ENCODE results near the gene CCDC177.
"Not testable (repeated sequence)": the region's sequence is repeated elsewhere in the genome, so short reads cannot be mapped to it uniquely, and the experiment has no call there.

CCDC177 gene

DNA sequence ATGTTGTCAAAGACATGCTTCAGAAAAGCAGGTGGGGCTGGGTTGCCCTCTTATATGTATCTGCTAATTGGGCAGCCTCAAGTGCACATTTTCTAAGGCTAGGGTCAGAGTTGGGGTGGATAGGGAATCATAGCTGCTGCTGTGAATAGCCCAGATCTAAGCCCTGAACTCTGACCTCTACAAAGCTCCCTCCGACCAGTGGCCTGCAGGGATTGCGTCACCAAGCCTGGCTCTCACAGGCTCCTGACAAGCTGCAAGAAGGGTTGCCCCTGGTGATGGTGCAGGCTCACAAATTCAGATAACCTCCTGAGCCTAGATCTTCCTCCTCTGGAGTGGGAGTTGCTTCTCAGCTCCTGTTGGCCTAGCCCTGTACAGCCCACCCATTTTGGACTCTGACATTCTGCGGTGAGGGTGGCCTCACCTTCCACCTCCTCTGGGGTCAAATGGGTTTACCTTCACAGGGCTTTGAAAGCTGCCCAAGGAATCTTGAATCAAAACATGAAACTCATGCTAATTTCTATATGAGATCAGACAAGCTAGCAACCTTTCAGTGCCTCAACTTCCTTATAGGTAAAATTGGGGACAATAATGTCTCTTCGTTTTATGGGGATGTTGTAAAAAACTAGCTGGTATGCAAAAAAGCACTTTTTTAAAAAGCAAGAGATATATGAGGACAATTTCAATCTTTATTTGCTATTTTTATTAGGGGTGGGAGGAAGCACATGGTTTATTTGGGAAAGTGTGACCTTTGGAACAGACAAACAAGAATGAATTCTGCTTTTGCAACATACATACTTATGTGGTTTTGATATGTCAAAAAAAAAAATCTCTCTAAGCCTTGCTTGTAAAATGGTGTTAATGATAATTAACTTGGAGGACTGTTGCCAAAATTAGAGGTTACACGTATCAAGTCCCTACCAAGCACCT lies 31.9 kb upstream of the CCDC177 start:
- H3K27ac ChIP-seq = no peak overlapping the region

DNA sequence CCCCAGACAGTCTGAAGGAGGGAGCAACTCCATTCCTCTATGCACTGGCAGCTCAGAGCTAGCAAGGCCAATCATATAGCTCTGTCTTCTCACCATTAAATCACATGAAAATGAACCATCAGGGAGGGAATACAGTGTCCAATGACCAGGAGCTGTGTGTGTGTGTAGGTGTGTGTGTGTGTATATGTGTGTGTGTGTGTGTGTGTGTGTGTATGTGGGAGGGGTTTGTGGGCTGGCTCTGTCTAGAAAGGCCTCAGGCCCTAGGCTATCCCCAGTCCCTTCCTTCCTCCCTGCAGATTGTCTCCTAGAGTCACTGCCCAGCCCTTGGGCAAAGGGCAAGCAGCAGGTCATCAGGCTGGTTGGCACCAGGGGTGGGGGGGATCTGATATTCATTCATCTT lies 31.1 kb upstream of the CCDC177 start:
- Histone ChIP-seq H3K27ac (no peak overlapping the region), H3K4me3 (no peak overlapping the region)

More for the DNA sequence above, 31.9 kb upstream of the CCDC177 start:
- no peak overlapping the region for H3K4me3 ChIP-seq

DNA sequence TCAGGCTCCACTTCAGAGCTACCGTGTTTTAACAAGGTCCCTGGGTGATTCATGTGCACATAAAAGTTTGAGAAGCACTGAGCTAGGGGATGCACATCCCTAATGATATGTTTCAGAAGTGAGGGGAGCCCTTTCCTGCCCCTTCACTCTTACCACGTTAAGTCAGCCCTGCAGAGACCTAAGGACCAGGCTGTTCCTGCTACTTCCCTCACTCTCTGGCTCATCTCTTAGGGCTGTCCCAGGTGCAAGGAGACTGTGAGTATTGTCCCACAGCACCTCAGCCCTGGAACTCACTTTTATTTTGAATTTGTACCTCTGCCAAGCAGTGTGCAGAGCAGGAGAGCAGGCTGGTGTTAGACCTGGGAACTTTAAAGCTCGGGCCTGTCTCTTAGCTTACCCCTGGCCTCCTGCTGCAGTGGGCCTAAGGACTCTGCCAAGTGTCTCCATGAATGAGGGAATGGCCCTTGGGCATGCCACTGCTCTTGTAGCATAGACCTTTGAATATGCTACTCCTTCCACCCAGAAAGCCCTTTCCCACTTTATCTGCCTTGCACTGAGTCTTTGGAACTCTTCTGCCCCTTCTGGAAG lies 25.7 kb upstream of the CCDC177 start:
- Histone ChIP-seq H3K27ac (no peak overlapping the region), H3K4me3 (no peak overlapping the region)

DNA sequence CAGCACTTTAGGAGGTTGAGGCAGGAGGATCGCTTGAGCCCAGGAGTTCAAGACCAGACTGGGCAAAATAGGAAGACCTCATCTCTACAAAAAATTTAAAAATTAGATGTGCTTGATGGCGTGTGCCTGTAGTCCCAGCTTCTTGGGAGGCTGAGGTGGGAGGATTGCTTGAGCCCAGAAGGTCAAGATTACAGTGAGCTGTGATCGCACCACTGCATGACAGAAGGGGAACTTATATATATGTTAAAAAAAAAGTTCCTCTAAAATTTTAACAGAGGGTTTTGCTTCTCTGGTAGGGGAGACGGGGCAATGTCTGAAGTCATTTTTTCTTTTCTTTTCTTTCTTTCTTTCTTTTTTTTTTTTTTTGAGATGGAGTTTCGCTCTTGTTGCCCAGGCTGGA lies 24.8 kb upstream of the CCDC177 start:
- not testable (repeated sequence) for H3K4me3 ChIP-seq, H3K27ac ChIP-seq

DNA sequence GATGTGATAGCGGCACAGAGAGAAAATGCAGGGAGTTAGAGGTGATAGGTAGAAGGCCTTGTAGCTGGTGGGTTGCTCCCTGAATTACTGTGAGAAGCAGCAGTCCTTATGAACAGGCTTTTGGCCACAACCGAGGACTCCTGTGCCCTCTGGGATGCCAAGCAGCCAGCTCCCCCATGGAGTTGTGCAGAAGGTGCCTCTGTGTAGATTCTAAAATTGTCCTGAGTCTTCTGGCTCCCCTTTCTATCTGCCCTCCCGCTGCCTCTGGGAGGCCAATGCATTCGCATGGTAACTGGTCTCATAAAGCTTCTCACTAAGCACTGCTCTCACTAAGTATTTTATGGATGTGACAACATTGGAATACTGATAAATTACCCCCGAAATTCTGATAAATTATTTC lies 20.7 kb upstream of the CCDC177 start:
- H3K4me3 ChIP-seq = no peak overlapping the region

DNA sequence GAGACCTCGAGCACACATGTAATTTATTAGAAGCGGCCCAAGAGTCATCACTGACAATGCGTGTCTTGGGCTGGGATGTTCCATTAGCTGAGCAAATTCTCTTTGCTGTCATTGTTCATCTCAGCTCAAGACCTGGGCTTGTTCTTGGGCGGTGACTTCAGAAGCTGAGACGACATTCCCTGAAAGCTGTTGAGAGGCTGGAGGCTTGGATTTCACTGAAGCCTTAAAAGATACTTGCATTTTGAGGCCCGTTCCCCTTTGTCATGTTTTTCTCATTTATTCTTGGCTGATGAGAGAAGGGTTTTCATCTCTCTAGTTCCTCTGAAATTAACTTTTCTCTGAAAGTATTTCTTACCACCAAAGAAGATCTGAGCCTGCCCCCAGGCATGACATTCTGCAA lies 20.2 kb upstream of the CCDC177 start:
- H3K27ac ChIP-seq = no peak overlapping the region
- H3K4me3 ChIP-seq = no peak overlapping the region

More for the DNA sequence above, 20.7 kb upstream of the CCDC177 start:
- H3K27ac ChIP-seq = no peak overlapping the region

DNA sequence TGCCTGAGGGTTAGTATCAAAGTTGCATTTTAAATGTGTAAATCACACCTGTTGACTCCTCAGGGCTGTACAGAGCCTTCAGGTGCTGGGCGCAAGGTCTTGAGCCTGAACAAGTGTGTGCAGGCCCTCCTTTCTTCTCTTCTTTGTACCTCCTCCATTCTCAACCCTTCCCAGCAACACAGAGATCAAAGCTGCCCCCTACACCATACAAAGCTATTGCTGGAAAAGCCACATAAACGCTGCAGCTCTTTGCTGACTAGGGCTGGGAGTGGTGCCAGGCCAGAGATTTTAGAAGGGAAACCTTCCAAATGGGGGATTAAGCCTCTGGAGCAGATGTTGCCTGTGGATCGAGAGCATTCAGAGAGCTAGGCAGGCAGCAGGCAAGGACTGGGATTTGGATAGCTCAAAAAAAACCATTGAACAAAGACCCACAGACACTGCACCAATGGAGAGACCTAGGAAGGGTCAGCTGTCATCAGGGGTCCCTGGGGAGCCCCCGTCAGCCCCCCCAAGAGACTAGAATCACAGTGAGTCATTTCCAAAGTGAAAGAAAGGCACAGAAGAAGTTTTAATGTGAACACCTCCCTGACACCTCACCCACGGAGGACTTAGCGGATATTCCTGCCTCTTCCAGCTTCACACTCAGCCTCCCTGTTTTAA lies 18.5 kb upstream of the CCDC177 start:
- H3K4me3 ChIP-seq = no peak overlapping the region

DNA sequence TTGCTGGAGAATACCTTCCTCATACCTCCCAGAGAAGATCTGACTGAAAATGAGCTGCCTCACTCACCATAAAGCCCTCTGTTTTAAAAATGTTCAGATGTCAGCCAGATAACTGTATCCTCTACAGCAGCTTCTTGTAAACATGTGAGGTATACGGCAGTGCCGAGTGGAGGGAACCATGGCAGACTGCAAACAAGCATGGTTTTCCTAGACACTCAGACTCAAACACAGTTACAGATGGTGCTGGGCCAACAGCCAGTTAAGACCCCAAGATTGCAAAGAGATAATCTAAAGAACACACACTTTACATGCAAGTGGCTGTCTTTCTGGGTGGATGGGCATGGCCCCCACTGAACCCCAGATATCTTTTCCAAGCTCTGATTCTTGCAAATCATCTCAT lies 16.6 kb upstream of the CCDC177 start:
- Histone ChIP-seq H3K4me3 (no peak overlapping the region), H3K27ac (no peak overlapping the region)

More for the DNA sequence above, 18.5 kb upstream of the CCDC177 start:
- peak overlapping the region in 17 of 21 experiments; percentile 4 to 71 (median 19) for H3K27ac ChIP-seq

DNA sequence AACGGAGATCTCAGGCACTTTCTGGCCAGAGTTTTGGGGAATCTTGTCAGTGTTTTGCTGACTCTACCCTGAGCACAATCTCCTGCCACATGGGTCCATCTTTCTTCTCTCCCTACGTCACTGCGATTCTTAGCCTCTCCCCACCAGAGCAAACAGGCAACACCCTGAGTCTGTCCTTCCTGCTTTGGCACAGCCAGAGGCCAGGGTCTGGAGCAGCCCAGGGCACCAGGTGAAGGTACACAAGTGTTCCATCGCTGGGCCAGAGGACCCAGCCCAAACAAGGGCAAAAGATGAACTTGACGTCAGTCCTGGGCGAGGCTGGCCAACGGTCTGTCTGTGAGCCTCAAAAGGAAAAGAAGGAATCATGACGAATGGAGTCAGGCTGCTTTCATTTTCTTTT lies 12.7 kb upstream of the CCDC177 start:
- H3K4me3 ChIP-seq = no peak overlapping the region
- H3K27ac ChIP-seq = peak overlapping the region in 2 of 21 experiments; percentile 23 to 40

DNA sequence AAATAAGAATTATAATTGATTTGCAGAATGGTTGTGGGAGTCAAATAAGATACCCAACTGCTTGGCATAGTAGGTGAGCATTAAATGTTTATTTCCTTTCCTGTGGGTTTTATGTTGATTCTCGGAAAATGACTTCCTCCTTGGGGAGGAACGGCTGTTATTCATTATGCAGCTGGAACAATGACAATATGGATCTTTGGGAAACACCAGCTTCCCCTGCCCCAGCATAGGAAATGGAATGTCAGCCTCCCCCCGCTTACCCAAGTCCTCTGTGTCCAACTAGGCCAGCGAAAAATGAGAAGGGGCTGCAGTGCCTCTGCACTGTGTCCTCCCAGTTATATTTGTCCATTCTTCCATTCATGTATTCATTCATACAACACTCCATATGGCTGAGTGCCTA lies 11.7 kb upstream of the CCDC177 start:
- no peak overlapping the region for H3K4me3 ChIP-seq
- H3K27ac ChIP-seq = peak overlapping the region in 3 of 21 experiments; percentile 3 to 46 (median 31)

DNA sequence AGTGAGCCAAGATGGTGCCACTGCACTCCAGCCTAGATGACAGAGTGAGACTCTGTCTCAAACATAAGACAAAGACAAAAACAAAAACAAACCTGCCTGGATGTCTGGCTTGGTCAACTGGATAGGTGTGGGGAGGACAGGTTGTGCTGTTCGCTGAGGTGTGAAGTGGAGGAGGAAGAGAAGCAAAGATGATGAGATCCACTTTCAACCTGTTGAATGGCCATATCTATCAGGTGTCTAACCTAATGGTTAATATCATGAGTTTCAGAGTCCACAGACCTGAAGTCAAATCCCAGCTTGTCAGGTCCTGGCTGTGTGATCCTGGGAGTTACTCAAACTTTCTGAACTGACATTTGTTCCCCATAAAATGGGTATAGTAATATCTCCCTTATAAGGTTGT lies 9.7 kb upstream of the CCDC177 start:
- Histone ChIP-seq H3K27ac (no peak overlapping the region), H3K4me3 (no peak overlapping the region)

DNA sequence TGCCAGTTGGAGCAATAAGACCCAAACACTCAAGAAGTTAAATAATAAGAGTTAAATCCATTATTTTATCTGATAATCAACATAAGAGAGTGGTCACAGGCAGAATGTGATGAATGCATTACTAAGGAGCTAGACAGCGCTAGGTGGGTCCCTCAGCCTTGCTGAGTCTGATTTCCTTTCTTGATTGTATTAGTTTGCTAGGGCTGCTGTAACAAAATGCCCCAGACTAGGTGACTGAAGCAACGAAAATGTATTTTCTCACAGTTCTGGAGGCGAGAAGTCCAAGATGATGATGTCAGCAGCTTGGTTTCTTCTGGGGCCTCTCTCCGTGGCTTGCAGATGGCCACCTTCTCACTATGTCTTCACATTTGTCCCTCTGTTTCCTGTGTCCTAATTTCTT lies 8.2 kb upstream of the CCDC177 start:
- no peak overlapping the region for H3K4me3 ChIP-seq
- no peak overlapping the region for H3K27ac ChIP-seq

DNA sequence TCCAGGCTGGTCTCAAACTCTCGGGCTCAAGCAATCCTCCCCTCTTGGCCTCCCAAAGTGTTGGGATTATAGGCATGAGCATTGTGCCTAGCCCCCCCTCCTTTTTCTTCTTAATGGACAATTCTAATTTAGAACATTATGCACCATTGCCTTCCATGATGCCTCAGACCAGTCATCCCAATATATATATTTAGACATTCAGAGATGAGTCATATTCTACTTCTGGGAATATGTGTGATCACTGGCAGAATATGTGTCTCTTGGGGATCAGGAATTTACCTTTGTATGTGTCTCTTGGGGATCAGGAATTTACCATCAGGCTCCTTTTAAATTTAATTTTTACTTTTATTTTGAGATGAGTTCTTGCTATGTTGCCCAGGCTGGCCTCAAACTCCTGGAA lies 7.5 kb upstream of the CCDC177 start:
- Histone ChIP-seq H3K4me3 (no peak overlapping the region), H3K27ac (no peak overlapping the region)

DNA sequence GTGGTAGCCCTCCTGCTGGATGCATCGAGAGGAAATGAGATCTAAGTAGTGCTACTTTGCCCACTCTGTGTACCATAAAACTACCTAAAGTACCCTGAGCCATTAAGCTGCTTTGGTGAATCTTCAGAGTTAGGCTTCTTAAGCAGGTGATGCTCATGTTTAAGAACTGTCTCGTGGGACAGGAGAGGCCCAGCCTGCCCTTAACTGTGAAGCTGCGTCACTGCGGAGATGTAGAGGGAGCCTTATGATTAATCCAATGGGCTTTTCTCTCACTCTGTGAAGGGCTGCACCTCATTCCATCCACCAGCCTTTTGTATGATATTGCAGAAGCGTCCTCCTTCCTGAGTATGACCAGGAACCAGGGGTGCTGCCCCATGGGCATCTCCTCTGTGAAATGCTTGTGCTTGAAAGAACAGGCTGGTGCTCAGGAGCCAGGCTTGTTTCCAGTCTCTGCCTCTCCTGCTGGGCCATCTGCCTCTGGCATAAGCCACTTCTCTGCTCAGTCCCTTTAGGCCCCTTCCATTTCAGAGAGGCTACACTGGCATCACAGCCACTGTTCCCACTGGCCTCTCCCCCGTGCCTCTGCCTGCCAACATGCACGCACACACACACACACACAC lies 6.8 kb upstream of the CCDC177 start:
- no peak overlapping the region for H3K4me3 ChIP-seq
- no peak overlapping the region for H3K27ac ChIP-seq

DNA sequence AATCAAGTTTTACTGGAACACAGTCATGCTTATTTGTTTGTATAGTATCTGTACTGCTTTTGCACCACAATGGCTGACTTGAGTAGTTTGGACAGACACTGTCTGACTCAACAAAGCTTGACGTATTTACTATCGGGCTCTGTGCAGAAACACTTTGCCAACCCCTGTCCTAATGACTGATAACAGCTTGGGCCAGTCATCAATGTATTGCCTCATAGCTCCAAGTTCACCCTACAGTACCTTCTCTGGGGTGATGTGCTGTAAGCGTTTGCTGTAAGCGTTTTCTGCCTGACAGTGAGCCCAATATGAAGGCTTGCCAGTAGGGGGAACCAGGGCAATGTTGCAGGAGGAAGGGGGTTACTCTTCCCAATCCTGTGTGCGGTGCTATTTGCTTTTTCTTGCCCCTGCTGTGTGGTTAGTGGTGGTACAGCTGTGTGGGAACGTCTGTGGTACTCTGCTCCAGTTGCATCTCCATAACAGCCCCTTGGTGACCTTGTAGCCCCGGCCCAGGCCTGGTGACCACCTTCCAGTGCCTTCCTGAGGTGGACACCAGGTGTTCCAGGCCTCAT lies 5.4 kb upstream of the CCDC177 start:
- H3K4me3 ChIP-seq = no peak overlapping the region
- H3K27ac ChIP-seq = peak overlapping the region in 1 of 21 experiments; percentile 22

DNA sequence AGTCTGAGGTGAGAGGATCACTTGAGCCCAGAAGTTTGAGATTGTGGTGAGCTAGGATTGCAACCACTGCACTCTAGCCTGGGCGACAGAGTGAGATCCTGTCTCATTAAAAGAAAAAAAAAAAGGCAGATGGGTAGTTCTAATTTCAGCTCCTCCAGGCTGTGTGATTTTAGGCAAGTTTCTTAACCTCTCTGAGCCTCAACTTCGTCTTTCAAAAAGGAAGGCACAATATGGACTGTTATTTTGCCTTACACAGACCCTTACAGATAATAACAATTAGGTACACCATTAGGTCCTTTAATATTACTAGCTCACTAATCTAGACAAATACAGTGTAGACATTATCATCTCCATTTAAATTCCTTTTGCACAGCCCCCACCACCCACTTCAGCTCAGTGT lies 4.8 kb upstream of the CCDC177 start:
- H3K4me3 ChIP-seq = no peak overlapping the region
- H3K27ac ChIP-seq = peak overlapping the region in 1 of 21 experiments; percentile 22

DNA sequence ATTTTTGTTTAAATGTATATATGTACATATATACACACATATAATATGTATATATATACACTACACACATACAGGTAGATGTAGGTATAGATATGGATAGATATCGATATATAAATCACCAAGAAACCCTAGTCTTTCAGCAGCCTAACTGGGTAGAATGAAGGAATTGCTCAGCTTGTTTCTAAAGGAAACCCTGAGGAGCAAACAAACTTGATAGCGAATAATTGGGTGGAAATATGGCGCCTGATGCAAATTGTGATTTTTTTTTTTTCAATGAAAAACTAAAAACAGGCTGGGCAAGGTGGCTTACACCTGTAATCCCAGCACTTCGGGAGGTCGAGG lies 254 bp upstream of the CCDC177 start:
- H3K4me3 ChIP-seq = peak overlapping the region in 1 of 7 experiments; percentile 27
- H3K27ac ChIP-seq = no peak overlapping the region

DNA sequence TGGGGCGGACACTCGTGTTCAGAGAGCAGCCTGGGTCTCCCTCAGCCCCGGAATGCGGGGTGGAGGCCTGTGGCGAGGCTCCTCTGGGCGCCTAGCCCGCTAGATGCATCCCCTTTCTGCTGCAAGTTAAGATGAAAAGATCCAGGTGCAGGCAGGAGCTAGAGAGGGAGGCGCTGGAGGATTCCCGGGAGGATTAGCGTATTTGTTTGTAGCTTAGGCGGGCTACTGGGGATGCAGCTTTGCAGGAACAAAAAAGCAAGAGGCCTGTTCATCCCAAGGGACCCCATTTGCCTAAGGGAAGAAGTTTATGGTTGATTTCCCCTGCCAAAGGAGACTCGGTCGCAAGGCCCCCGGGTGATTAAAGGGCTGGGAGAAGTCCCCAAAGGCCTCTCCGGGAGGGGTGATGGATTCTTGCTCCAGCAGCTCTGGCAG lies 824 bp downstream of the CCDC177 start:
- Histone ChIP-seq H3K4me3 (peak overlapping the region in 1 of 7 experiments; percentile 29), H3K27ac (no peak overlapping the region)

DNA sequence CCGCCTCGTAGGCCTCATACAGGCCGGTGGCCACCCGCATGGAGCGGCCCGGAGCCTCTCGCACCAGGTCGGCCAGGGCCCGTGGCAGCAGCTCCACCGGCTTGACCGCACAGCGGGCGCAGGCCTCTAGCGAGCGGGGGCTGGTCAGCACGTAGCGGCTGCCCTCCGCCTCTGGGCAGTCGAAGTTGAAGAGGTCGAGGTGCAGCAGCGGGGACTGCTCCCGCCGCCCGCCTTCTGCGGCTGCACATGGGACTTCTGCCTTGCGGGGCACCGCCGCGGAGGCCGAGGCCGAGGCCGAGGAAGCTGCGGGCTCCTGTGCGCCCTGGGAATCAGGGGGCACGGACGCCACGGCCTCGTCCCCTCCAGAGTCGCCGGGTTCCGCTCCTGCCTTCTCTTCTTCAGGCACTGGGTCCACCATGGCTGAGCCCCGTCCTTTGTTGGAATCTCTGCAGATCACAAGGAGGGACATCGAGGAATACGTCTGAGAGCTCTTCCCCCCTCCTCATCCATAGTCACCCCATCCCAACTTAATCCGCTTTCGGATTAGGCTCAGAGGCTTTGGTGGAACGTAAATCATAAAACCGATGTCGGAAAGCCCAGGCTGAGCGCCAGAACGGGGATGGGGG lies 1.4 kb downstream of the CCDC177 start:
- H3K4me3 ChIP-seq = no peak overlapping the region
- no peak overlapping the region for H3K27ac ChIP-seq

DNA sequence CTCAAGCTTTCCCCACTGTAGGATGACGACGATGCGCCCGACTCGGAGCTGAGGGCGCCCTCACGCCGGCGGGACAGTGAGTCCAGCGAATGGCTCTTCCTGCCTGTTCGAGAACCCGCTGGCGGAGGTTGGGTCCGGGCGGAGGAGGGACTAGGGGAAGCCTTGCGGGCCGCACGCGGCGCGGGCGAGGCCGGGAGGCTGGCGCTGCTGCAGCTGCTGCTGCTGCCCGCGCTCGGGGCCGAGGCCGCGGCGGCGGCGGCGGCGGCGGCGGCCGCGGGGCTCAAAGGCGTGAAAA lies 1.9 kb downstream of the CCDC177 start:
- H3K27ac ChIP-seq = no peak overlapping the region
- H3K4me3 ChIP-seq = peak overlapping the region in 3 of 7 experiments; percentile 27 to 43 (median 39)

Data from skin epidermis (tissue), 12 donors.